ENCODE measurements around the gene ITPA.

Gene ITPA

GRCh38 chr20:3209257-3209945 is at the start of gene ITPA:
Gene ITPA (plus strand): TSS chr20:3209498. CDS start chr20:3209552, 54 bp downstream.
- DNase-seq = no peak

GRCh38 chr20:3160418-3160817 is 48.9 kb upstream of the ITPA start:
- no peak for DNase-seq

- no peak for DNase-seq
Observed at GRCh38 chr20:3161316-3162079, 47.8 kb upstream of the ITPA start.

- DNase-seq = no peak
Observed at GRCh38 chr20:3162080-3162611, 47.2 kb upstream of the ITPA start.

- DNase-seq = no peak
Observed at GRCh38 chr20:3163099-3164042, 45.9 kb upstream of the ITPA start.

- DNase-seq = no peak
Observed at GRCh38 chr20:3164043-3164762, 45.1 kb upstream of the ITPA start.

GRCh38 chr20:3164763-3165410 is 44.4 kb upstream of the ITPA start:
- no peak for DNase-seq

- DNase-seq = no peak
Observed at GRCh38 chr20:3165473-3166337, 43.6 kb upstream of the ITPA start.

GRCh38 chr20:3166338-3166912 is 42.9 kb upstream of the ITPA start:
- DNase-seq = no peak

GRCh38 chr20:3166913-3167342 is 42.4 kb upstream of the ITPA start:
- no peak for DNase-seq

GRCh38 chr20:3167738-3168078 is 41.6 kb upstream of the ITPA start:
- DNase-seq = no peak

- DNase-seq = no peak
Observed at GRCh38 chr20:3168079-3168828, 41.0 kb upstream of the ITPA start.

GRCh38 chr20:3168829-3169590 is 40.3 kb upstream of the ITPA start:
- DNase-seq = no peak

GRCh38 chr20:3171391-3172125 is 37.7 kb upstream of the ITPA start:
- no peak for DNase-seq

- no peak for DNase-seq
Observed at GRCh38 chr20:3172126-3172932, 37.0 kb upstream of the ITPA start.

GRCh38 chr20:3172933-3173609 is 36.2 kb upstream of the ITPA start, which contains the start of gene LZTS3:
Gene LZTS3 (minus strand): TSS chr20:3173549. CDS start chr20:3167163, 6,386 bp downstream.
- no peak for DNase-seq

All from cortex of kidney (tissue), 1 donor.